Measurements from ENCODE around the gene MRPS18A. TPM values are rescaled to one million over a fixed set of nuclear protein-coding genes. Genes with fewer than 3 reads are reported as not detected.
A peak's percentile ranks its signal among the peaks of the same experiment; 100 is the strongest.

Gene MRPS18A
- total RNA-seq, 2 experiments from 2014 or later, result 45.4 to 52.9 TPM

- H3K27ac Mint-ChIP-seq, result peak overlapping the region; percentile 91
- no peaks in the 10 kb centered on the region for H3K27me3 Mint-ChIP-seq
Measured at GRCh38 chr6:43723737-43724295, 36.2 kb upstream of the MRPS18A start.

GRCh38 chr6:43722920-43723545 is 35.4 kb upstream of the MRPS18A start:
- ChIA-PET POLR2A (no interaction called here), CTCF (interaction anchor here (0.6 to 4.8 kb wide), 12 partner anchors 8 to 352 kb away, joined by 3 to 69 read pairs (median 7); partner anchors contain the start of gene VEGFA)
- no peak for TF ChIP-seq CTCF (IDR thresholded peaks at IDR 0.05)
- Mint-ChIP-seq H3K36me3 (ENCODE audit: low read depth) (no peaks in the 10 kb centered on the region), H3K27ac (no peak overlapping the region), H3K27me3 (no peaks in the 10 kb centered on the region), H3K4me1 (ENCODE audit: low read depth) (peaks cover 35% of the 10 kb centered on the region), H3K9me3 (no peaks in the 10 kb centered on the region), H3K4me3 (no peak overlapping the region)
- no peak for ATAC-seq
- intact Hi-C loops (cut with micrococcal nuclease), result loop anchor here (5.0 kb wide), 1 partner anchor 49 kb away; the partner anchor contains the start of gene VEGFA
- DNase-seq, result no peak

More at GRCh38 chr6:43723737-43724295, 36.2 kb upstream of the MRPS18A start:
- Mint-ChIP-seq H3K4me1 (ENCODE audit: low read depth) (peaks cover 35% of the 10 kb centered on the region), H3K4me3 (peak overlapping the region; percentile 52), H3K9me3 (no peaks in the 10 kb centered on the region), H3K36me3 (ENCODE audit: low read depth) (no peaks in the 10 kb centered on the region)
- ATAC-seq (peak; percentile 76), DNase-seq (peak; percentile 89)
- POLR2A ChIA-PET, result interaction anchor here (0.6 to 2.2 kb wide), 12 partner anchors 9 to 354 kb away, joined by 3 to 26 read pairs (median 4); partner anchors contain the start of genes GTPBP2 and VEGFA
- peak; percentile 71 for TF ChIP-seq CTCF (IDR thresholded peaks at IDR 0.05)
- CTCF ChIA-PET, result interaction anchor here (0.6 to 4.8 kb wide), 31 partner anchors 8 to 383 kb away, joined by 3 to 69 read pairs (median 5); partner anchors contain the start of gene VEGFA
- intact Hi-C loops (cut with micrococcal nuclease), result loop anchor here (2.0 to 5.0 kb wide), 2 partner anchors 48 to 351 kb away; partner anchors contain the start of gene VEGFA

GRCh38 chr6:43720999-43721398 is 33.4 kb upstream of the MRPS18A start:
- Mint-ChIP-seq H3K27ac (no peak overlapping the region), H3K4me3 (no peak overlapping the region), H3K4me1 (ENCODE audit: low read depth) (peaks cover 24% of the 10 kb centered on the region), H3K27me3 (no peaks in the 10 kb centered on the region), H3K36me3 (ENCODE audit: low read depth) (no peaks in the 10 kb centered on the region), H3K9me3 (no peaks in the 10 kb centered on the region)
- no peak for ATAC-seq
- DNase-seq, result no peak
- ChIA-PET POLR2A (no interaction called here), CTCF (interaction anchor here (1.2 to 4.8 kb wide), 7 partner anchors 41 to 358 kb away, joined by 3 to 69 read pairs (median 7); partner anchors contain the start of gene VEGFA)
- no peak for TF ChIP-seq CTCF (IDR thresholded peaks at IDR 0.05)
- intact Hi-C loops (cut with micrococcal nuclease), result loop anchor here (5.0 kb wide), 1 partner anchor 51 kb away; the partner anchor contains the start of gene VEGFA

GRCh38 chr6:43719511-43719910 is 31.9 kb upstream of the MRPS18A start:
- no peaks in the 10 kb centered on the region for H3K36me3 Mint-ChIP-seq (ENCODE audit: low read depth)
- peaks cover 9% of the 10 kb centered on the region for H3K4me1 Mint-ChIP-seq (ENCODE audit: low read depth)
- ATAC-seq (no peak), DNase-seq (no peak)
- no peaks in the 10 kb centered on the region for H3K27me3 Mint-ChIP-seq
- intact Hi-C loops (cut with micrococcal nuclease), result no loop called here
- no peak for TF ChIP-seq CTCF (IDR thresholded peaks at IDR 0.05)
- H3K4me3 Mint-ChIP-seq, result no peak overlapping the region
- ChIA-PET POLR2A (no interaction called here), CTCF (interaction anchor here (0.6 to 2.0 kb wide), 4 partner anchors 52 to 360 kb away, joined by 3 to 8 read pairs (median 4); no protein-coding TSS in a partner anchor)
- no peaks in the 10 kb centered on the region for H3K9me3 Mint-ChIP-seq
- no peak overlapping the region for H3K27ac Mint-ChIP-seq

All from activated CD8-positive, alpha-beta T cell treated with anti-CD3 and anti-CD28 coated beads for 36 hours (primary cell).